PFSK-1 (cell line): ENCODE measurements around the gene PARD3B.

Experiments
- POLR2AphosphoS5 ChIP-seq: IDR thresholded peaks from 2 replicates; pipeline ENCODE4 v1.6.1; 2012; ENCODE audit warnings: low read depth, mild to moderate bottlenecking, control low read depth, low read length, moderate library complexity
- REST ChIP-seq, 2 experiments: IDR thresholded peaks; 2 replicates each; pipeline versions ENCODE4 v1.6.1 to v1.8.0; 2011 to 2012; ENCODE audit warnings: low read depth in 2 of 2, low read length in 2 of 2, control low read depth in 1 of 2, inconsistent platforms in 1 of 2, mild to moderate bottlenecking in 1 of 2, moderate library complexity in 1 of 2; ENCODE audit not compliant: insufficient read depth in 1 of 2
- SIN3A ChIP-seq: IDR thresholded peaks from 2 replicates; pipeline ENCODE4 v1.6.1; 2012; ENCODE audit warnings: mild to moderate bottlenecking, low read length, moderate library complexity, borderline replicate concordance; ENCODE audit not compliant: insufficient read depth
- TAF1 ChIP-seq: IDR thresholded peaks from 2 replicates; pipeline ENCODE4 v1.6.1; 2012; ENCODE audit warnings: low read length, control low read depth, borderline replicate concordance; ENCODE audit not compliant: insufficient read depth

- no peak for TF ChIP-seq SIN3A
- TF ChIP-seq POLR2AphosphoS5, result no peak
- TF ChIP-seq REST (IDR thresholded peaks at IDR 0.05; ENCODE audit: insufficient read depth in 1 of 2, low read depth in 2 of 2, low read length in 2 of 2), result no peak
- no peak for TF ChIP-seq TAF1
Measured at GRCh38 chr2:204870053-204870452, 324.8 kb downstream of the PARD3B start.
